Choroid plexus epithelial cell (primary cell): ENCODE results near the gene NRG2.

ENCODE experiments used
- DNase-seq: peaks from one replicate; pipeline ENCODE4 v3.0.0-alpha.2; 2010; ENCODE audit warnings: low read depth
- H3K4me3 ChIP-seq: 2 replicates; pipeline ENCODE4 v1.5.1; 2011; ENCODE audit warnings: low read depth, mild to moderate bottlenecking, control low read depth, low read length, moderate library complexity
- CTCF ChIP-seq: conservative IDR thresholded peaks from 2 replicates; pipeline ENCODE4 v1.5.1; 2011; ENCODE audit warnings: low read depth, mild to moderate bottlenecking, control low read depth, inconsistent platforms, low read length, moderate library complexity

The NRG2 gene

GRCh38 chr5:139817970-139818369 lies 225.1 kb downstream of the NRG2 start:
- no peak overlapping the region for H3K4me3 ChIP-seq
- no peak for TF ChIP-seq CTCF
- no peak for DNase-seq

GRCh38 chr5:139817362-139817761 lies 225.7 kb downstream of the NRG2 start:
- no peak for TF ChIP-seq CTCF
- no peak for DNase-seq
- H3K4me3 ChIP-seq: no peak overlapping the region

- DNase-seq: no peak
- TF ChIP-seq CTCF: no peak
- no peak overlapping the region for H3K4me3 ChIP-seq
Measured at GRCh38 chr5:139816566-139816965, 226.5 kb downstream of the NRG2 start.

GRCh38 chr5:139814704-139815280 lies 228.3 kb downstream of the NRG2 start:
- TF ChIP-seq CTCF: no peak
- H3K4me3 ChIP-seq: no peak overlapping the region
- DNase-seq: no peak

- no peak overlapping the region for H3K4me3 ChIP-seq
- no peak for TF ChIP-seq CTCF
- DNase-seq: no peak
Measured at GRCh38 chr5:139814191-139814601, 228.9 kb downstream of the NRG2 start.

- DNase-seq: no peak
Measured at GRCh38 chr5:139812836-139813805, 230.0 kb downstream of the NRG2 start.

More at GRCh38 chr5:139812836-139813805, 230.0 kb downstream of the NRG2 start:
- no peak overlapping the region for H3K4me3 ChIP-seq
- TF ChIP-seq CTCF: no peak
